ENCODE results near the gene ADIPOR2.

The ADIPOR2 gene

DNA sequence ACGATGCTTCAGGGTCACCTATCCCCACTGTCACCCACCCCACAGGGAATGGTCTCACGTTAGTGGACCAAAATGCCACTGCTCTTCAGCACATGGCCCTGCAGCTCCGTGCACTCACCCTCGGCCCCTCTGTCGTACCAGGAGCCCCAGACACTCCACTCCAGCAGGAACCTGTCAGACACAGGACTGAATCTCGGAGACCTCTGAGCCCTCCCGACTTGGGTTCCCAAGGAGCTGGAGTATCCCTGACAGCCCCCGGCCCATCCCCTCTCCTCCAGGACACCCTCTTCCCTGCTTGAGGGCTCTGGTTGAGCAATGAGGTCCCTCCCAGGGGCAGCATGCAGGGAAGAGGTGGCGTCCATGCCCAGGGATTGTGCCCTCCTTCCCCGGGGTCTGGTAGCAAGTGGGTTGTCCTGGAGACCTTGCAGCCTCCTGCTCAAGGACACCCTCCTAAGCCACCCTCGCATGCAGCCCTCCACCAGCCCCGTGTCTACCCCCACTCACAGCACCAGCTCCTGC is 109.1 kb downstream of the ADIPOR2 start:
- Histone ChIP-seq H3K27ac (ENCODE audit: low read length) (no peak overlapping the region), H3K36me3 (ENCODE audit: control insufficient read depth, low read depth, low read length) (no peaks in the 10 kb centered on the region), H3K9ac (ENCODE audit: low read length) (no peak overlapping the region), H3K9me3 (ENCODE audit: control insufficient read depth, low read depth, low read length) (no peaks in the 10 kb centered on the region), H3K27me3 (ENCODE audit: control insufficient read depth, insufficient read depth, low read length) (no peaks in the 10 kb centered on the region), H3K4me3 (ENCODE audit: low read length) (no peak overlapping the region), H3K4me1 (ENCODE audit: control insufficient read depth, low read depth, low read length) (peaks cover 3% of the 10 kb centered on the region)

DNA sequence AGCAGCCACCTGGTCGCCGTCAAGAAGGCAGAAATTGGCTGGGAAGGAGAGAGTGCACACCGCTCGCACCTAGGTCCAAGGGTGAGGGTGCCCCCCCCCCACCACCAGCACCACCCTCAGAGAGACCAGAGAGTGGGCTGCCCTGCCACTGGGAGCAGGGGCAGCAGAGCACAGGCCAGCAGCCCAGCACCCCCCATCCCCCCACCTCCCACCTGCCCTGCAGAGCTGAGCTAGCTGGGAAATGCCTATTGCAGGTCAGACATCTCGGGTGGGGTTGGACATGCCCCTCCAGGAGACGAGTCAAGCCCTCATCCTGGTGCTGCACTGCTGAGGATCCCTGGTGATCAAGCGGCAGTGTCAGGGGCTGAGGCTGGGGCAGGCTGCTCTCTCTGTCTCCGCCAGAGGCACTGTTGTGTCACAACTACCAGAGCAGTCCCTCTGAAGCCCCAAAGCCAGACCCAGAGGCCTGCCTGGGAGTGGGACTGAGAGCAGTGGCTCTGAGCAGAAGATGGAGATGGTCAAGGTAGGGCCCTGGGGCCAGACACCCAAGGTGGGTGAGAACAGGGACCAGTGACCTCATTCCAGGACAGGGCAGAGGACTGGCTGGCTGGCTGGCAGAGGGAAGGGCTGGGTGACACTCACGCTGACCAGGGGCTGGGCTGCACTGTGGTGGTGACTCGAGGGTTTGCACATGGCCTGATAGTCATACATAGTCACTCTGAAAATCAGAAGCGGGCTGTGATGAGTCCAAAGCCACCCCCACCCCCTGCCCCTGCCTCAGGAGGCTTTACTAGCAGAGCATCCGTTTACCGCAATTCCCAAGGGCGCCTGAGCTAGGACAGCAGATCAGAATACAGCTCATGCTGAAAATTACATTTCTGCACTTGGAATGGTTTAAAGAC is 109.8 kb downstream of the ADIPOR2 start:
- H3K4me1 ChIP-seq (ENCODE audit: control insufficient read depth, low read depth, low read length), result peaks cover 2% of the 10 kb centered on the region
- H3K27me3 ChIP-seq (ENCODE audit: control insufficient read depth, insufficient read depth, low read length), result no peaks in the 10 kb centered on the region
- no peaks in the 10 kb centered on the region for H3K36me3 ChIP-seq (ENCODE audit: control insufficient read depth, low read depth, low read length)
- no peak overlapping the region for H3K4me3 ChIP-seq (ENCODE audit: low read length)
- H3K9me3 ChIP-seq (ENCODE audit: control insufficient read depth, low read depth, low read length), result no peaks in the 10 kb centered on the region
- H3K27ac ChIP-seq (ENCODE audit: low read length), result no peak overlapping the region
- H3K9ac ChIP-seq (ENCODE audit: low read length), result no peak overlapping the region

DNA sequence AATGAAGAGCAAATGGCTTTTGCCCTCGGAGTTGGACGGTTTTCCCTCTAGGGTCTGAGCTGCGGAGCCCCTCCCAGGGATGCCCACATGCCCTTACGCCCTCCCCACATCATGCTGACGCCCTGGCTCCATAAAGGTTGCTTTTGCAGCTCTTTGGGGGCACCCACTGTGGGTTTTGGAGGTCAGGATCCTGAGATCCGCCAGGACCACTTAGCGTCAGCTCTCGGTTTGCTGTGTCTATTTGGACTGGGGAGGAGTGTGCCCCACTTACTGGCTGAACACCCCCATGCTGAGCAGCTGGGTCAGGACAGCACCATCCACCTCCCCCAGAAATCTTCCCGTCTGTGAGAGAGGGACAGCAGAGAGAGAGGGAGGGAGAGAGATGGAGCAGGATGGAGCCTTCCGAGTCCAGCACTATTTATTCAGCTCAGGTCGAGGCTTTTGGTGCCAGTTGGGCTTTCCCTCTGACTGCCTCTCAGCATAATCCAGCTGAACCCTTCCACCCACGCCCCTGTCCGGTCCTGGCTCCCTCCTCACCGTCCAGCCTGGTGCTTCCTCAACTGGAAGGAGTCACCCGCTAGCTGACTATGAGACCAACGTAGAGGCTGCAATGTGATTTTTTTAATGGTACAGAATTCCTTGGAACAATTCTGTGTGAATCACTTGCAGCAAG is 110.6 kb downstream of the ADIPOR2 start:
- H3K27me3 ChIP-seq (ENCODE audit: control insufficient read depth, insufficient read depth, low read length), result no peaks in the 10 kb centered on the region
- no peak overlapping the region for H3K27ac ChIP-seq (ENCODE audit: low read length)
- H3K9ac ChIP-seq (ENCODE audit: low read length), result no peak overlapping the region
- no peaks in the 10 kb centered on the region for H3K9me3 ChIP-seq (ENCODE audit: control insufficient read depth, low read depth, low read length)
- no peak overlapping the region for H3K4me3 ChIP-seq (ENCODE audit: low read length)
- H3K4me1 ChIP-seq (ENCODE audit: control insufficient read depth, low read depth, low read length), result no peaks in the 10 kb centered on the region
- H3K36me3 ChIP-seq (ENCODE audit: control insufficient read depth, low read depth, low read length), result no peaks in the 10 kb centered on the region

DNA sequence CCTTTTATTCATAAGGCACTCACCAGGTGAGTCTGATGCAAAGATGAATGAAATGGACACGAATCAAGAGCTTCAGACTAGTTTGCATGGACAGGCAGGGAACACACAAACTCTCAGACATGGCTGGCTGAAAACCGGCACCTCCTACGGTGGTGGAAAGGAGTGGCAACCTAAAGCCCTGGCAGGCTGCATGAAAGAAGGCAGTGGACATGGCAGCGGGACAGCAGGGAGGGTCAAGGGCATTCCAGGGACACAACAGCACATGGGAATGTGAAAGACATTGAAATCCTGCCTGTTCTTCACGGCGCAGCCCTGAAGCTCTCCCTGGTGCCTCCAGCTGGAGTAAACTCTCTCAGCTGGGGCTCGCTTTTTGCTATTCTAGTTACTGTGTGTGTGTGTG is 112.9 kb downstream of the ADIPOR2 start:
- Histone ChIP-seq H3K9me3 (ENCODE audit: control insufficient read depth, low read depth, low read length) (no peaks in the 10 kb centered on the region), H3K36me3 (ENCODE audit: control insufficient read depth, low read depth, low read length) (no peaks in the 10 kb centered on the region), H3K9ac (ENCODE audit: low read length) (no peak overlapping the region), H3K4me1 (ENCODE audit: control insufficient read depth, low read depth, low read length) (no peaks in the 10 kb centered on the region), H3K27me3 (ENCODE audit: control insufficient read depth, insufficient read depth, low read length) (no peaks in the 10 kb centered on the region), H3K4me3 (ENCODE audit: low read length) (no peak overlapping the region), H3K27ac (ENCODE audit: low read length) (no peak overlapping the region)

DNA sequence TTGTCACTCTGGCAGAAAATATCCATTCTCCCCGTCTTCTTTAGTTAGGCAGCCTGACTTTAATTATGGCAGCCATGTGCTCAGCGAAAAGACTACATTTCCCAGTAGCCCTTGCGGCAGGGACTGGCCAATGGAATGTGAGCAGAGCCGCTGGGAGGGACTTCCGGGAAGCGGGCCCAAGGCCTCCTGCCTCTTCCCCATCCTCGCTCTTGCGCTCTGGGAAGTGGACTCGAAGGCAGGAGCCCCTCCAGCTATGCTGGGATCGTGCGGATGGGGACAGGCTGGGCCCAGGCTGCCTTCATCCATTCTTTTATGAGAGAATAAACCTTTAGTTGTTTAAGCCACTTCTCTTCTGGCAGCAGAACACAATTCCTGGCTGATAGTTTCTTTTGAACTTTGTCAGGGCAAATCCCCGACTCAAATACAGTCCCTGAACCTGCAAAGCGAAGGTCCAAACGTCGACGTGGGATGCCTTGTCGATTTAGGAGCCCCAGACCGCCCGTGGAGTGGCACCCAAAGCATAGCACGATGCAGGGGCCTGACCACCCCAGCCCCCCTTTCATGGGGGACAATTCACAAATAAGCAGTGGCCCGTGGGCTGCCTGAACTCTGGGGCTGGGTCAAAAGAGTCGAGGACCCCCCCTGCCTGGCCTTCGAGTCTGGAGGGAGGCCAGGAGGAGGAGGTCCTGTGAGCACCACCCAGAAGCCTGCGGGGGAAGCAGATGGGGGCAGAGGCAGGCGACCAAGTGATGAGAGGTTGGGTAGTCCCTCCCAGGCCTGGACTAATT is 113.9 kb downstream of the ADIPOR2 start:
- Histone ChIP-seq H3K4me3 (ENCODE audit: low read length) (no peak overlapping the region), H3K9me3 (ENCODE audit: control insufficient read depth, low read depth, low read length) (no peaks in the 10 kb centered on the region), H3K4me1 (ENCODE audit: control insufficient read depth, low read depth, low read length) (no peaks in the 10 kb centered on the region), H3K27ac (ENCODE audit: low read length) (no peak overlapping the region), H3K36me3 (ENCODE audit: control insufficient read depth, low read depth, low read length) (no peaks in the 10 kb centered on the region), H3K27me3 (ENCODE audit: control insufficient read depth, insufficient read depth, low read length) (no peaks in the 10 kb centered on the region), H3K9ac (ENCODE audit: low read length) (no peak overlapping the region)

DNA sequence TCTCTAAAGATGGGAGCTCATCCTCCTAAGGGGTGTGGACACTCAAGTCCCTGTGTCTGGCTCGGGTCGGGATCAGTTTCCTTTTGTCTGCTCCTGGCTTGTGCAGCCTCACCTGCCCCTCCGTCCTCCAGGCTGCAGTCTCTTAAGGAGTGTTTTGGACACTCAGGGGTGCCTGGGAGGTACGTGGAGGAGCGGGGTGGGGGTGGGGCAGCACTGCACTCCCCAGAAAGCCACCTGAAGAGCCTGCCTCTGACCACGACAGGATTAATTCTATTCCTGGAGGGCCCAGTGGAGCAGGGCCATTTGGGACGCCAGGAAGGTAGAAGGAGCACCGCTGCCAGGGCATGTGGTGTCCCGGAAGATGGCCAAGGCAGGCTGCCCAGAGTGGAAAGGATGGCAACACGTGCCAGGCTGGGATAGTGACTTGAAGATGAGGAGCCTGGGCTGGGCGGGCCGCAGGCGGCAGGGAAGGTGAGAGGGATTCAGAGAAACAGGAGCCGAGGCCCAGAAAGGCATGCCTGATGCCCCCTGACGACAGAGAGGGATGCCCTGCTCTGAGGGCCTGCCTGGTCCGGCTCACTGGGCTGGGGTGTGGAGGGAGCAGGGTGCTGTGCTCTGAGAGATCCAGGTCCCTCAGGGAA is 114.7 kb downstream of the ADIPOR2 start:
- Histone ChIP-seq H3K4me1 (ENCODE audit: control insufficient read depth, low read depth, low read length) (no peaks in the 10 kb centered on the region), H3K9ac (ENCODE audit: low read length) (no peak overlapping the region), H3K27ac (ENCODE audit: low read length) (no peak overlapping the region)

DNA sequence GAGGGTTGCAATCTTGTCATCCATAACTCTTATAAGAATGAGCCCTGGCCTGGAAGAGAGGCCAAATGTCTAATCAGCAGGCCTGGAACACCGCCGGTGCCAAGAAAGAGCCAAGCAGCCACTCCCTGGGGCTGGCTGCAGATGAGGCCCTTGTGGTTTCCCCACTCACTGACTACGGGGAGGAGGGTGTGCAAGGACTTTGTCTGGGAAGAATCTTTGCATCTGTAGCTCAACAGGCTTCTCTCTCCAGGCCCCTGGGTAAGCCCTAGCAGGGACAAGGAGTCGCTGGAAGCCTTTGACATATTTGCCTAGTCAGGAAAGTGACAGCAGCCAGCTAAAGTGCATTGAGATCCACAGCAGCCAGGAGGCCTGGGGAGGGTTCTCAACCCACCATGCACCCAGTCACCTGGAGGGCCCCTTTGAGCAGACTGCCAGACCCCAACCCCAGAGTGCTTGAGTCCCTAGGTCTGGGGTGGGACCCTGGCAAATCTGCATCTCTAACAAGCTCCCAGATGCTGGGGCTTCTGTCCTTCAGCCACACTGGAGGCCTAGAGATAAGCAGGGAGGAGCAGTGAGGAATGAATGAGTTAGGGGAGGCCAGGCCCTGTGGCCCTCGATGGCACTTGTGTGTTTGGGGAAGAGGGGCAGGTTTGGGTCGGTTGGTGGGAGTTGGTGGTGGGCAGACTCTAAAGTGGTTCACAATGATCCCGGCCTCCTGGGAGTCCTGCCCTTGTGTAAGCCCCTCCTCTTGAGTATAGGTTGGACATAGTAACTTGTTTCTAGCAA is 115.6 kb downstream of the ADIPOR2 start:
- H3K4me1 ChIP-seq (ENCODE audit: control insufficient read depth, low read depth, low read length), result no peaks in the 10 kb centered on the region
- no peaks in the 10 kb centered on the region for H3K36me3 ChIP-seq (ENCODE audit: control insufficient read depth, low read depth, low read length)
- no peaks in the 10 kb centered on the region for H3K9me3 ChIP-seq (ENCODE audit: control insufficient read depth, low read depth, low read length)
- H3K27ac ChIP-seq (ENCODE audit: low read length), result no peak overlapping the region
- H3K27me3 ChIP-seq (ENCODE audit: control insufficient read depth, insufficient read depth, low read length), result no peaks in the 10 kb centered on the region
- H3K4me3 ChIP-seq (ENCODE audit: low read length), result no peak overlapping the region
- H3K9ac ChIP-seq (ENCODE audit: low read length), result no peak overlapping the region

More for the DNA sequence above, 114.7 kb downstream of the ADIPOR2 start:
- H3K27me3 ChIP-seq (ENCODE audit: control insufficient read depth, insufficient read depth, low read length), result no peaks in the 10 kb centered on the region
- H3K36me3 ChIP-seq (ENCODE audit: control insufficient read depth, low read depth, low read length), result no peaks in the 10 kb centered on the region
- no peak overlapping the region for H3K4me3 ChIP-seq (ENCODE audit: low read length)
- no peaks in the 10 kb centered on the region for H3K9me3 ChIP-seq (ENCODE audit: control insufficient read depth, low read depth, low read length)

DNA sequence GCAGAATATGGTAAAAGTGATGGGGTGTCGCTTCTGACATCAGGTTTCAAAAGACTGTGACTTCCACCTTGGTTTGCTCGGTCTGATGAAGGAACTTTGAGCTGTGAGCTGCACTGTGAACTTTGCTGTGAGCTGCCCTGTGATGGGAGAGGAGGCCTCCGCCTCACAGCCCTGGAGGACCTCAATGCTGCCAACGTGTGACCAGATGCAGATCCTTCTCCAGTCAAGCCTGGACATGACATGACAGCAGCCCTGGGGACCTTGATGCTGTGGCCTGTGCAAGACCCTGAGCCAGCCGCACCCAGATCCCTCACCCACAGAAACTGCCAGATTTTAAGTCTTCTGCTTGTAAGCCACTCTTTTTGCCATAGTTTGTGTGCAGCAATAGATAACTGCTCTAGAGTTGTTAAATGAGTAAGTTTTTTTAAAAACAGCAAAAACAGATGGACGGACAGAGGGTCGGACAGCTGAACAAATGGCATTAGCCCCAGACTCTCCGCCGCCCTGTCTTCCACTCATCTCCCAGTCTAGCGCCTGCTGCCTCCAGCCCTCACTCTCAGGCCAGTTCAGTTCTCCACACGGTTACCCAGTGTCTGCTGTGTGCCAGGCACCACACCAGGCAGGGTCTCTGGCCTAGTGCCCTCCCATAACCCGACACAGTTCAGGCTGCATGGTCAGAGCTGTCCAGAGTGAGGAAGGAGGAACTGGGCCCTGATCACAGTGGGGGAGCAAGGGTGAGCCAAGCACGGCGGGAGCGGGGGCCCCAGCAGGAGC is 116.4 kb downstream of the ADIPOR2 start:
- Histone ChIP-seq H3K4me1 (ENCODE audit: control insufficient read depth, low read depth, low read length) (no peaks in the 10 kb centered on the region), H3K4me3 (ENCODE audit: low read length) (no peak overlapping the region), H3K36me3 (ENCODE audit: control insufficient read depth, low read depth, low read length) (no peaks in the 10 kb centered on the region), H3K27me3 (ENCODE audit: control insufficient read depth, insufficient read depth, low read length) (no peaks in the 10 kb centered on the region), H3K9me3 (ENCODE audit: control insufficient read depth, low read depth, low read length) (no peaks in the 10 kb centered on the region), H3K9ac (ENCODE audit: low read length) (no peak overlapping the region), H3K27ac (ENCODE audit: low read length) (no peak overlapping the region)

DNA sequence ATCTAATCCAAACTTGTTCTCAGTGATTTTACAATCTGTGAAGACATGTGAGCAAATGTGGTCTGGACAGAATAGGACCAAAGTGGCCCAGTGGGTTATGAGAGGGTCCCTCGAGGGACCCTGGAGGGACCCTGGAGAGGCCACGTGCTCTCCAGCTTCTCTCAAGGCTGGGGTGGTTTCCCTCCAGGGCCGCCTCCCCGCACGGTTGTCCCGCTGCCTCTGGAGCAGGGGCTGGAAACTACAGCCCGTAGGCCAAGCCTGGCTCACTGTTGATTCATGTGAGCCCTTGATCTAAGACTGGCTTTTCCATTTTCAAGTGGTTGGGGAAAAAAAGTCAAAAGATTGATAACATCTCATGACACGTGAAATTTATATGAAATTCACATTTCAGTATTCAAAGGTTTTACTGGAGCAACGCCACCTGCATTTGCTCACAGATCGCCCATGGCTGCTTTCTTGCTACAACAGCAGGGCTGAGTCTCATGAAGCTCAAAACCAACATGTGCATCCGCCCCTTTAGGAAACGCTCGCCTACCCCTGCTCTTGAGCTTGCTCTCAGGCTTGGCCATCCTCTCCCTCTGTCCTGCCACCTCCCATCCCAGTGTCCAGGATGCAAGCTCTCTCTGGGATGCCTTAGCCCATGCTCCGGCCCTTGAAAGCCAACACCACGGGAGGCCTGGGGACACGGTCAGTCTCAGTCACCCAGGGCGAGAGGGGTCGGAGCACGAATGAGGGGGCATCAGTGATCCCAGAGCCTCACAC is 117.3 kb downstream of the ADIPOR2 start:
- Histone ChIP-seq H3K4me1 (ENCODE audit: control insufficient read depth, low read depth, low read length) (no peaks in the 10 kb centered on the region), H3K27me3 (ENCODE audit: control insufficient read depth, insufficient read depth, low read length) (no peaks in the 10 kb centered on the region), H3K27ac (ENCODE audit: low read length) (no peak overlapping the region), H3K9me3 (ENCODE audit: control insufficient read depth, low read depth, low read length) (no peaks in the 10 kb centered on the region), H3K4me3 (ENCODE audit: low read length) (no peak overlapping the region), H3K36me3 (ENCODE audit: control insufficient read depth, low read depth, low read length) (no peaks in the 10 kb centered on the region), H3K9ac (ENCODE audit: low read length) (no peak overlapping the region)
